HepG2 (cell line): ENCODE data around the gene ZNF3. TPM values are rescaled to one million over a fixed set of nuclear protein-coding genes. Genes with fewer than 3 reads are reported as not detected.

Source experiments
- AFF4 ChIP-seq: sonication (generic); formaldehyde crosslinking; IDR thresholded peaks from 2 replicates; pipeline ENCODE4 v1.4.0; 2020; ENCODE audit warnings: missing genetic modification reagents
- BCL6 ChIP-seq: IDR thresholded peaks from 2 replicates; pipeline ENCODE4 v1.6.1; 2016; ENCODE audit warnings: missing genetic modification reagents, missing compliant biosample characterization
- DNMT1 ChIP-seq: sonication (generic); formaldehyde crosslinking; IDR thresholded peaks from 2 replicates; pipeline ENCODE4 v1.5.1; 2020; ENCODE audit warnings: mild to moderate bottlenecking, missing genetic modification reagents
- ETV6 ChIP-seq: sonication (generic); formaldehyde crosslinking; conservative IDR thresholded peaks from 2 replicates; pipeline ENCODE4 v1.4.0; 2020; ENCODE audit warnings: missing genetic modification reagents
- KLF6 ChIP-seq: IDR thresholded peaks from 2 replicates; pipeline ENCODE4 v1.8.0; 2016; ENCODE audit warnings: missing biosample characterization, missing genetic modification reagents
- RORA ChIP-seq: sonication (generic); formaldehyde crosslinking; IDR thresholded peaks from 2 replicates; pipeline ENCODE4 v1.5.0; 2020; ENCODE audit warnings: mild to moderate bottlenecking, missing genetic modification reagents, moderate library complexity
- ZBTB34 ChIP-seq: sonication (generic); formaldehyde crosslinking; IDR thresholded peaks from 2 replicates; pipeline ENCODE4 v1.8.0; 2022; ENCODE audit warnings: mild to moderate bottlenecking, missing genetic modification reagents
- ZNF354B ChIP-seq: sonication (generic); formaldehyde crosslinking; IDR thresholded peaks from 2 replicates; pipeline ENCODE4 v1.8.0; 2022; ENCODE audit warnings: mild to moderate bottlenecking, missing genetic modification reagents
- ZNF484 ChIP-seq: sonication (generic); formaldehyde crosslinking; IDR thresholded peaks from 2 replicates; pipeline ENCODE4 v1.5.1; 2020; ENCODE audit warnings: mild to moderate bottlenecking, low read depth, missing genetic modification reagents, borderline replicate concordance
- ZNF501 ChIP-seq: sonication (generic); formaldehyde crosslinking; IDR thresholded peaks from 2 replicates; pipeline ENCODE4 v1.5.1; 2020; ENCODE audit warnings: mild to moderate bottlenecking, moderate library complexity, missing genetic modification reagents
- ZNF530 ChIP-seq: sonication (generic); formaldehyde crosslinking; IDR thresholded peaks from 2 replicates; pipeline ENCODE4 v1.5.0; 2020; ENCODE audit warnings: low read depth, mild to moderate bottlenecking, missing genetic modification reagents
- ZNF639 ChIP-seq: conservative IDR thresholded peaks from 2 replicates; pipeline ENCODE4 v1.6.1; 2018; ENCODE audit warnings: missing genetic modification reagents
- ZNF674 ChIP-seq: sonication (generic); formaldehyde crosslinking; IDR thresholded peaks from 2 replicates; pipeline ENCODE4 v1.5.0; 2020; ENCODE audit warnings: low read depth, mild to moderate bottlenecking, missing genetic modification reagents
- ZNF709 ChIP-seq: sonication (generic); formaldehyde crosslinking; IDR thresholded peaks from 2 replicates; pipeline ENCODE4 v1.5.0; 2020; ENCODE audit warnings: mild to moderate bottlenecking, missing genetic modification reagents
- ZNF737 ChIP-seq: sonication (generic); formaldehyde crosslinking; IDR thresholded peaks from 2 replicates; pipeline ENCODE4 v1.5.0; 2020; ENCODE audit warnings: missing genetic modification reagents, mild to moderate bottlenecking, borderline replicate concordance
- polyA plus RNA-seq, 8 experiments: library from polyadenylated mRNA; depleted of rRNA in 3 of 8; stranded (reverse) in 7 of 8; unstranded in 1 of 8; fragments of >200 nt; fragmentation: Illumina TruSeq in 4 of 8; extraction: Trizol in 4 of 8; gene quantifications; 2 replicates each; pipeline versions ENCODE4 v1.2.1 to v1.2.3, GENCODE V29; 2011 to 2016; ENCODE audit warnings: low read depth in 4 of 8, missing spikeins in 1 of 8, mixed read lengths in 1 of 8; ENCODE audit not compliant: insufficient read depth in 1 of 8
- total RNA-seq, 5 experiments: library from RNA; depleted of rRNA; stranded (reverse); fragments of >200 nt; fragmentation: Illumina TruSeq; extraction: Trizol; gene quantifications; 2 replicates each; pipeline ENCODE4 v1.2.3, GENCODE V29; 2016; ENCODE audit warnings: low read depth in 1 of 5
- TF ChIP-seq, protein P1 (sequence below): sonication (generic); formaldehyde crosslinking; IDR thresholded peaks from 2 replicates; pipeline ENCODE4 v1.4.0; 2020; ENCODE audit warnings: mild to moderate bottlenecking, missing genetic modification reagents, borderline replicate concordance

Gene ZNF3
- total and polyA plus RNA-seq, 2 of the 13 experiments (the other 11 are each of a cell fraction or from before 2014, with no cell fraction given) = 33.7 to 56.9 TPM

- TF ChIP-seq AFF4 (CRISPR knock-in tag) (0 out of 2 replicates have a peak, but pooled peaks have one; percentile 38), RORA (CRISPR knock-in tag) (no peak), ZNF530 (CRISPR knock-in tag) (no peak; the same call in 1 of the 2 replicates), DNMT1 (CRISPR knock-in tag) (peak; percentile 30; the same call in 1 of the 2 replicates), ZNF639 (CRISPR knock-in tag) (peak; percentile 98), ZNF709 (peak; percentile 95), ZNF737 (CRISPR knock-in tag) (no peak), KLF6 (CRISPR knock-in tag) (peak; percentile 94; the same call in 1 of the 2 replicates), BCL6 (CRISPR knock-in tag) (peak; percentile 66), ZNF484 (CRISPR knock-in tag) (peak; percentile 68; the same call in 1 of the 2 replicates), ETV6 (CRISPR knock-in tag) (peak; percentile 66; the same call in 1 of the 2 replicates), ZNF354B (CRISPR knock-in tag) (no peak), ZBTB34 (CRISPR knock-in tag) (peak; percentile 49; the same call in 1 of the 2 replicates), ZNF501 (CRISPR knock-in tag) (peak; percentile 85), ZNF674 (CRISPR knock-in tag) (no peak)
- TF ChIP-seq, protein P1, sequence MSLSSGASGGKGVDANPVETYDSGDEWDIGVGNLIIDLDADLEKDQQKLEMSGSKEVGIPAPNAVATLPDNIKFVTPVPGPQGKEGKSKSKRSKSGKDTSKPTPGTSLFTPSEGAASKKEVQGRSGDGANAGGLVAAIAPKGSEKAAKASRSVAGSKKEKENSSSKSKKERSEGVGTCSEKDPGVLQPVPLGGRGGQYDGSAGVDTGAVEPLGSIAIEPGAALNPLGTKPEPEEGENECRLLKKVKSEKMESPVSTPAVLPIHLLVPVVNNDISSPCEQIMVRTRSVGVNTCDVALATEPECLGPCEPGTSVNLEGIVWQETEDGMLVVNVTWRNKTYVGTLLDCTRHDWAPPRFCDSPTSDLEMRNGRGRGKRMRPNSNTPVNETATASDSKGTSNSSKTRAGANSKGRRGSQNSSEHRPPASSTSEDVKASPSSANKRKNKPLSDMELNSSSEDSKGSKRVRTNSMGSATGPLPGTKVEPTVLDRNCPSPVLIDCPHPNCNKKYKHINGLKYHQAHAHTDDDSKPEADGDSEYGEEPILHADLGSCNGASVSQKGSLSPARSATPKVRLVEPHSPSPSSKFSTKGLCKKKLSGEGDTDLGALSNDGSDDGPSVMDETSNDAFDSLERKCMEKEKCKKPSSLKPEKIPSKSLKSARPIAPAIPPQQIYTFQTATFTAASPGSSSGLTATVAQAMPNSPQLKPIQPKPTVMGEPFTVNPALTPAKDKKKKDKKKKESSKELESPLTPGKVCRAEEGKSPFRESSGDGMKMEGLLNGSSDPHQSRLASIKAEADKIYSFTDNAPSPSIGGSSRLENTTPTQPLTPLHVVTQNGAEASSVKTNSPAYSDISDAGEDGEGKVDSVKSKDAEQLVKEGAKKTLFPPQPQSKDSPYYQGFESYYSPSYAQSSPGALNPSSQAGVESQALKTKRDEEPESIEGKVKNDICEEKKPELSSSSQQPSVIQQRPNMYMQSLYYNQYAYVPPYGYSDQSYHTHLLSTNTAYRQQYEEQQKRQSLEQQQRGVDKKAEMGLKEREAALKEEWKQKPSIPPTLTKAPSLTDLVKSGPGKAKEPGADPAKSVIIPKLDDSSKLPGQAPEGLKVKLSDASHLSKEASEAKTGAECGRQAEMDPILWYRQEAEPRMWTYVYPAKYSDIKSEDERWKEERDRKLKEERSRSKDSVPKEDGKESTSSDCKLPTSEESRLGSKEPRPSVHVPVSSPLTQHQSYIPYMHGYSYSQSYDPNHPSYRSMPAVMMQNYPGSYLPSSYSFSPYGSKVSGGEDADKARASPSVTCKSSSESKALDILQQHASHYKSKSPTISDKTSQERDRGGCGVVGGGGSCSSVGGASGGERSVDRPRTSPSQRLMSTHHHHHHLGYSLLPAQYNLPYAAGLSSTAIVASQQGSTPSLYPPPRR (CRISPR knock-in tag) = peak; percentile 62; the same call in 1 of the 2 replicates
These were observed 7.3 kb upstream of the ZNF3 start, which contains the start of gene COPS6 (continued) for GRCh38 chr7:100088621-100089457.
